ENCODE measurements around the gene HOXA3. TPM values are rescaled to one million over a fixed set of nuclear protein-coding genes. Genes with fewer than 3 reads are reported as not detected.
A peak's percentile ranks its signal among the peaks of the same experiment; 100 is the strongest.

The HOXA3 gene
- total and polyA plus RNA-seq, 7 donors = 3.9 to 20.8 (median 10.3) TPM

DNA sequence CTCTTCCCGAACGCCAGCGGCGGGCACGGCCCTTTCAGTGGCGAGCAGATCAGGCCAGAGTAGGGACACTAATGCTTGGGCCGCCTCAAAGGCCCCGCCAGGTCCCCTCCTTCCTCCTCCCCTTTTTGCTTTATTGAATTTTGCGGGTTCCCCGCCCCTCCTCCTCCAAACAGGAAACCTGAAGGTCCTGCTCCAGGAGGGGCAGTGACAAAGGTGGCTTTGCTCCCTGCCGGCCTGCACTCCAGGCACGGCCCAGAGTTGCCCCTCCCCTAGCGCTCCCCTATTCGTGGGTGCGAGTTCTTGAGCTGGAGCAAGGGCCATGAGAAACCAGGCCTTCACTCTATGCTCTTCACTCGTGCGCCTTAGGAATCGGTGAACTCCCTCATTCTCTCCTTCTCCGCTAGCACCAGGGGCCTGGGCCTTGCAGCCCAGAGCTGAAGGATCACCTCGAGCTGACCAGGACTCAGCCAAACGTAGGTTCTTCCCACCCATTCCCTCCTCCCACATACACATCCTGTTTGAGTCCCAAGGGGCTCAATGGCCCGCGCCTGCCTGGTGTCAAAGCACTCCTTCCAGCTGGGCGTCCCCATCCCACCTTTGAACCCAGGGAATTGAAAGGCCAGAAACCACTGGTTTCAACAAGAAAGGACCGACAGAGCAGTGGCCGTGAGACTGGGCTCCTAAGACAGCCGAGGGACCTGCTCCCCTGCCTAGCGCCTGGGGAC lies 4.2 kb downstream of the HOXA3 start:
- DNase-seq = peak; percentile 75
- intact Hi-C loops (cut with DNase I) = no loop called here
- Histone ChIP-seq H3K27me3 (no peaks in the 10 kb centered on the region), H3K4me3 (peak overlapping the region; percentile 33 to 73 (median 66)), H3K9me3 (no peaks in the 10 kb centered on the region), H3K27ac (peak overlapping the region in 3 of 4 donors; percentile 91 to 96 (median 95)), H3K4me1 (peaks cover 0 to 66% (median 48%) of the 10 kb centered on the region in 4 donors), H3K36me3 (peaks cover 15 to 22% (median 17%) of the 10 kb centered on the region in 4 donors)
- 3 to 9% methylated on average over 28 of the region's 28 CpGs for WGBS, 2 donors
- TF ChIP-seq EP300 (IDR thresholded peaks at IDR 0.05) = no peak
- peak in 2 of 4 donors; percentile 8 to 17 for TF ChIP-seq POLR2AphosphoS5 (IDR thresholded peaks at IDR 0.05)
- TF ChIP-seq POLR2A (IDR thresholded peaks at IDR 0.05) = peak in 1 of 2 donors; percentile 61
- TF ChIP-seq, protein P1, sequence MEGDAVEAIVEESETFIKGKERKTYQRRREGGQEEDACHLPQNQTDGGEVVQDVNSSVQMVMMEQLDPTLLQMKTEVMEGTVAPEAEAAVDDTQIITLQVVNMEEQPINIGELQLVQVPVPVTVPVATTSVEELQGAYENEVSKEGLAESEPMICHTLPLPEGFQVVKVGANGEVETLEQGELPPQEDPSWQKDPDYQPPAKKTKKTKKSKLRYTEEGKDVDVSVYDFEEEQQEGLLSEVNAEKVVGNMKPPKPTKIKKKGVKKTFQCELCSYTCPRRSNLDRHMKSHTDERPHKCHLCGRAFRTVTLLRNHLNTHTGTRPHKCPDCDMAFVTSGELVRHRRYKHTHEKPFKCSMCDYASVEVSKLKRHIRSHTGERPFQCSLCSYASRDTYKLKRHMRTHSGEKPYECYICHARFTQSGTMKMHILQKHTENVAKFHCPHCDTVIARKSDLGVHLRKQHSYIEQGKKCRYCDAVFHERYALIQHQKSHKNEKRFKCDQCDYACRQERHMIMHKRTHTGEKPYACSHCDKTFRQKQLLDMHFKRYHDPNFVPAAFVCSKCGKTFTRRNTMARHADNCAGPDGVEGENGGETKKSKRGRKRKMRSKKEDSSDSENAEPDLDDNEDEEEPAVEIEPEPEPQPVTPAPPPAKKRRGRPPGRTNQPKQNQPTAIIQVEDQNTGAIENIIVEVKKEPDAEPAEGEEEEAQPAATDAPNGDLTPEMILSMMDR (IDR thresholded peaks at IDR 0.05) = no peak

DNA sequence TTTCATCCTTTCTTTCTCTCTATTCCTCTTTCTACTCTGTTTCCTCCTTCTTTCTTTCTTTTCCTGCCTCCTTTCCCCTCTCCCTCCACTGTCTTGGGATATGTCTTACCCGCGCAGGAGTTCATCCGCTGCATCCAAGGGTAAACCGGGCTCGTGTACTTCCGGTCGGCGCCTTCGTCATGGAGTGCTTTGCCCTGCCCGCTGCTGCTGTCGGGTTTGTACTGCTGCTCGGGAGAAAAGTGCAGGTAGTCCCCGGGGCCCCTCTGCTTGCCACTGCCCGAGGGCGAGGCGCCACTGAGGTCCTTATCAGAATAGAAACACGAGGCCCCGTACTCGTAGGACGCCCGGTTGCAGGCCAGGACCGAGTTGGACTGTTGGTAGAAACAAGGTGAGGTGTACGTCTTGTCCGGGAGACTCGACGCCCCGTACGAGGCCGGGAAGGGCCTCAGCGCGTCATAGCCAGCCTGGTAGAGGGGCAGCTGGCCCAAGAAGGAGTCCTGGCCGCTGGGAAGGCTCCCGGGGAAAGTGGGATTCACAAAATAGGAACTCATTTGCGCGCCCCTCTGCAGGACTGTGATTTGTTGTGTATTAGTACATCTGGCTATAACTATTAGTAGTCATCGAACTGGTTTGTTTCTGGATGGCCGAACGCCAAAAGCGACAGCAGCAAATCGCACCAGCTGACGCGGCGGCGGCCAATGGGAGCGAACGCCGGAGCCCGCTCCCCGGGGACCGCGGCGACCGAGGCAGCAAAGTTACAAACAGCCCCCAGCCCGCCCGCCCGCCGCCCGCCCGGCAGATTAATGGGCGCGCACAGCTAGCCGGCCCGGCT lies 5.0 kb downstream of the HOXA3 start, which contains the start of gene HOXA6:
Gene HOXA6 (minus strand): TSS at position 576 of the 832 bp plus-strand sequence. CDS start 25 bp downstream, at position 551.
- H3K4me1 ChIP-seq = peaks cover 0 to 64% (median 43%) of the 10 kb centered on the region in 4 donors
- WGBS, 2 donors = 5 to 14% methylated on average over 63 of the region's 63 CpGs
- H3K27me3 ChIP-seq = no peaks in the 10 kb centered on the region
- intact Hi-C loops (cut with DNase I) = no loop called here
- peak within 1 kb of the TSS; percentile 33 to 73 (median 66) for H3K4me3 ChIP-seq
- H3K36me3 ChIP-seq = peaks cover 15 to 22% (median 17%) of the 10 kb centered on the region in 4 donors
- TF ChIP-seq POLR2AphosphoS5 (IDR thresholded peaks at IDR 0.05) = no peak
- no peak for TF ChIP-seq EP300 (IDR thresholded peaks at IDR 0.05)
- TF ChIP-seq, protein P1 (IDR thresholded peaks at IDR 0.05) = no peak
- peak; percentile 89 for DNase-seq
- no peaks in the 10 kb centered on the region for H3K9me3 ChIP-seq
- peak within 1 kb of the TSS in 3 of 4 donors; percentile 91 to 96 (median 95) for H3K27ac ChIP-seq

DNA sequence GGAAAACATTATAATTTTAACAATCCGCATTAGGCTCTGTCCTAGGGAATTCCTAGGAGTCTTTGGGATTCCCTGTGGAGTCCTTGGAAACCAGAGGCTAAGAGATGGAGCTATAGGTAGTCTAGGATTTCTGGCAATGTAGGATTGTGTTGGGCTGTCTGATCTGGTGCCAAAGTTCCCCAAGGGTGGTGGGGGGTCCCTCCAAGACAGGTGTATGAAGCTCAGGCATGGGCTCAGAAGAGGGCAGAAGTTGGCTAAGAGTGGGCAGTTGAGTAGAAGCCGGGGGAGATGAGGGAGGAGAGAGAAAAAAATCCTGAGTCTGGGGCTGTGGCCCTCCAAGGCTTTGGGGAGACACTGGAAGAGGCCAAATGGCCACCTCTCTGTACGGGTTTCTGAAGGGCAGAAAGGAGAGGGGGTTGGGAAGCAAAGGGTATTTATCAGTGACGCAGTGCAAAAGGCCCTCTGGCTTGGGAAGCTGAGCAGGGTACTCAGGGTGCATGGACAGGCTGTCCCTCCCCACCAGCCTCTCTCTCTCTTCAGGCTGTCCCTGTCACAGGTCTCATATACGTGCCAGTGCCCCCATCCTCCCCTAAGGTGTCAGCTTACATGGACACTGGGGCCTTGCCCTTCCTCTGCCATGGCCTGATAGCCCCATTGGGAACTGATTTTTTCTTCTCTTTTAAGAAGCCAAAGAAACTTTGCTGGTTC lies 5.7 kb downstream of the HOXA3 start:
- Histone ChIP-seq H3K4me1 (peaks cover 0 to 61% (median 43%) of the 10 kb centered on the region in 4 donors), H3K36me3 (peaks cover 15 to 27% (median 17%) of the 10 kb centered on the region in 4 donors), H3K27me3 (no peaks in the 10 kb centered on the region), H3K27ac (peak overlapping the region in 3 of 4 donors; percentile 91 to 96 (median 95)), H3K9me3 (no peaks in the 10 kb centered on the region), H3K4me3 (peak overlapping the region in 2 of 4 donors; percentile 64 to 67)
- 24 to 61% methylated on average over 5 of the region's 5 CpGs for WGBS, 2 donors
- TF ChIP-seq POLR2AphosphoS5 (IDR thresholded peaks at IDR 0.05) = no peak
- TF ChIP-seq, protein P1 (IDR thresholded peaks at IDR 0.05) = no peak
- no peak for TF ChIP-seq EP300 (IDR thresholded peaks at IDR 0.05)
- no peak for TF ChIP-seq POLR2A (IDR thresholded peaks at IDR 0.05)
- intact Hi-C loops (cut with DNase I) = no loop called here
- peak; percentile 70 for DNase-seq

DNA sequence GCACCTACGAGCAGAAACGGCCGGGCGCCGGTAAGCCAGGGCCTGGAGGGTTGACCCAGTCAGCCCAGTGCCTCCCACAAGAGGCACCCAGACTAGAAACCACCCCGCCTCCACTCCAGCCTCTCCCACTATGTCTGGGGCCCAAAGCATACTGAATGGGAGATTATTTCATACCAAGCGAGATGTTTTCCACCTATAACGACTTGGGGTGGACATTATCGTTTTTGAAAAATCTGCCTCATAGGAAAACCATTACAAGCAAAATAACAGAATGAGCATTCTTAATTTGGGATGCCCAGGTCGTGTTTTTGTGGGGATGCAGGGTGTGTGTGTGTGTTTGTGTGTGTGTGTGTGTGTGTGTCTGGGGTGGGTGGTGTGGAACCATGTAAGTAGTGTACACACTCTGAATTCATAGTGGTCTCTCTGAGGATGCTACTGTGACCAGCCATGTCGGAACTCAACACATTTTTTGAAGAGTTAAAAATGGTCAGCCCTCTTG lies 6.4 kb downstream of the HOXA3 start:
- H3K27me3 ChIP-seq = no peaks in the 10 kb centered on the region
- H3K4me1 ChIP-seq = peaks cover 0 to 56% (median 43%) of the 10 kb centered on the region in 4 donors
- no peak overlapping the region for H3K4me3 ChIP-seq
- no peaks in the 10 kb centered on the region for H3K9me3 ChIP-seq
- TF ChIP-seq EP300 (IDR thresholded peaks at IDR 0.05) (no peak), POLR2AphosphoS5 (IDR thresholded peaks at IDR 0.05) (no peak), POLR2A (IDR thresholded peaks at IDR 0.05) (no peak)
- TF ChIP-seq, protein P1 (IDR thresholded peaks at IDR 0.05) = no peak
- WGBS, 2 donors = 13 to 68% methylated on average over 11 of the region's 11 CpGs
- DNase-seq = no peak
- H3K36me3 ChIP-seq = peaks cover 15 to 34% (median 17%) of the 10 kb centered on the region in 4 donors
- H3K27ac ChIP-seq = peak overlapping the region in 3 of 4 donors; percentile 91 to 96 (median 95)
- intact Hi-C loops (cut with DNase I) = no loop called here
